ENCODE results near the gene DRC1. TPM values are rescaled to one million over a fixed set of nuclear protein-coding genes. Genes with fewer than 3 reads are reported as not detected.
A peak's percentile ranks its signal among the peaks of the same experiment; 100 is the strongest.

The DRC1 gene
- total RNA-seq, 6 experiments from 2014 or later: not detected

DNA sequence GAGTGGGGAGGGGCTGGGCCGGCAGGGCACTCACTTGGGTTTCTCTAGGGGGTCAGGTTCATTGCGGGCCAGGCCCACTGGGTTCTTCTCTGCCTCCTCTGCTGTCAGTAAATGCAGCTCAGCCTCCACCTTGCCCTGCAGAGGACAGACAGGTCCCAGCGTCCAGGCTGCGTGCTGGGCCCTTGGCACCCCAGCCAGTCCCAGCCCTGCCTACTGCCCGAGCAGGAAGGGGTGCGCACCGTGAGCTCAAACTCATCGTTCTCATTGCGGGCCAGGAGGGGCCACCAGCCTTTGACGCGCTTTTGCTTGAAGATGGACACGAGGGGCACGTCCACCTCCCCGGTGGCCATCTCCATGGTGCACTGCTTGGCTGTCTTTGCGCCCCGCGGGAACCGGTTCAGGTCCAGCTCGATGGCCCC, 58.9 kb downstream of the DRC1 start:
- H3K27me3 Mint-ChIP-seq (ENCODE audit: insufficient read depth): peaks cover 16% of the 10 kb centered on the region
- no peak for DNase-seq
- peaks cover 7% of the 10 kb centered on the region; the same call in 1 of the 2 replicates for H3K4me1 Mint-ChIP-seq (ENCODE audit: low read depth)
- H3K27ac Mint-ChIP-seq: no peak overlapping the region
- H3K36me3 Mint-ChIP-seq (ENCODE audit: low read depth): no peaks in the 10 kb centered on the region
- H3K4me3 Mint-ChIP-seq: no peak overlapping the region
- TF ChIP-seq, protein P1, sequence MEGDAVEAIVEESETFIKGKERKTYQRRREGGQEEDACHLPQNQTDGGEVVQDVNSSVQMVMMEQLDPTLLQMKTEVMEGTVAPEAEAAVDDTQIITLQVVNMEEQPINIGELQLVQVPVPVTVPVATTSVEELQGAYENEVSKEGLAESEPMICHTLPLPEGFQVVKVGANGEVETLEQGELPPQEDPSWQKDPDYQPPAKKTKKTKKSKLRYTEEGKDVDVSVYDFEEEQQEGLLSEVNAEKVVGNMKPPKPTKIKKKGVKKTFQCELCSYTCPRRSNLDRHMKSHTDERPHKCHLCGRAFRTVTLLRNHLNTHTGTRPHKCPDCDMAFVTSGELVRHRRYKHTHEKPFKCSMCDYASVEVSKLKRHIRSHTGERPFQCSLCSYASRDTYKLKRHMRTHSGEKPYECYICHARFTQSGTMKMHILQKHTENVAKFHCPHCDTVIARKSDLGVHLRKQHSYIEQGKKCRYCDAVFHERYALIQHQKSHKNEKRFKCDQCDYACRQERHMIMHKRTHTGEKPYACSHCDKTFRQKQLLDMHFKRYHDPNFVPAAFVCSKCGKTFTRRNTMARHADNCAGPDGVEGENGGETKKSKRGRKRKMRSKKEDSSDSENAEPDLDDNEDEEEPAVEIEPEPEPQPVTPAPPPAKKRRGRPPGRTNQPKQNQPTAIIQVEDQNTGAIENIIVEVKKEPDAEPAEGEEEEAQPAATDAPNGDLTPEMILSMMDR (IDR thresholded peaks at IDR 0.05): no peak
- H3K9me3 Mint-ChIP-seq: no peaks in the 10 kb centered on the region

DNA sequence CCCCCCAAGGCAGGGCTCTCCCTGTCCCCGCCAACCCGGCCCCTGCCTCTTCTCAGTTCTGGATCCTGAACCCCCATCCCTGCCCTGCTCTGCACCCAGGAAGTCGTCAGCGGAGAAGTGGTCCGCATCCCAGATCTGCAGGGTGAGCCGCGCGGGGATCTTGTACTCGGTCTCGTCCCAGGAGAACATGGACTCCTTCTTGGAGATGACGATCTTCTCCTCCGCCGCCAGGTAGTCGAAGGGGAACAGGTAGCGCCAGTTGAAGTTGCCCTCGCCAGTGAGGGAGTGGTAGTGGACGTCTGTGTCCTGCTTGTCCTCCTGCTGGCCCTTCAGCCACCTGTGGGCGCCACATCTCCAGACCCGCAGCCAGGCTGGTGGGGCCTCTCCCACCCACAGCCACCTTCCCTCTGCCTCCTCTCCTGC, 59.9 kb downstream of the DRC1 start:
- no peaks in the 10 kb centered on the region for H3K9me3 Mint-ChIP-seq
- TF ChIP-seq, protein P1 (IDR thresholded peaks at IDR 0.05): no peak
- peaks cover 7% of the 10 kb centered on the region; the same call in 1 of the 2 replicates for H3K4me1 Mint-ChIP-seq (ENCODE audit: low read depth)
- peaks cover 18% of the 10 kb centered on the region for H3K27me3 Mint-ChIP-seq (ENCODE audit: insufficient read depth)
- no peak for DNase-seq
- H3K27ac Mint-ChIP-seq: no peak overlapping the region
- H3K36me3 Mint-ChIP-seq (ENCODE audit: low read depth): no peaks in the 10 kb centered on the region
- no peak overlapping the region for H3K4me3 Mint-ChIP-seq

DNA sequence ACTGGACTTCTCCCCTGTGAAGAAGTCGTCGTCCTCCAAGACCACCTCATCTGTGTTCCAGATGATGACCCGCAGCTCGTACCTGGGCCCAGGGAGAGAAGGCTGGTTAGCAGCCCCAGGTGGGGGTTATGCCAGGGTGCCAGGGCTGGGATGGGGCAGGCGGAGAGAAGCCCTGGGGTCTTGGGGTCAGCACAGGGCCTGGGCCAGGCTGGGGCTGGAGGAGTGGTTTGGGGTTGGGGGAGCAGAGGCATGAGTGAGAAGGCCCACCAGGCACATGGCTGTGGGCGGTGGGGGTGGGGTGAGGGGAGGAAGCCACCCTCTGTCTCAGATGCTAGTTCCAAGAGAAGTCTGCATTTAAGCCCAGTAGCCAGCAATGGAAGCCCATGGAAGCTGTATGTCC, 60.4 kb downstream of the DRC1 start:
- Mint-ChIP-seq H3K9me3 (no peaks in the 10 kb centered on the region), H3K4me3 (no peak overlapping the region), H3K4me1 (ENCODE audit: low read depth) (peaks cover 7% of the 10 kb centered on the region; the same call in 1 of the 2 replicates), H3K36me3 (ENCODE audit: low read depth) (no peaks in the 10 kb centered on the region), H3K27ac (no peak overlapping the region), H3K27me3 (ENCODE audit: insufficient read depth) (peaks cover 18% of the 10 kb centered on the region)
- DNase-seq: no peak
- TF ChIP-seq, protein P1 (IDR thresholded peaks at IDR 0.05): no peak

DNA sequence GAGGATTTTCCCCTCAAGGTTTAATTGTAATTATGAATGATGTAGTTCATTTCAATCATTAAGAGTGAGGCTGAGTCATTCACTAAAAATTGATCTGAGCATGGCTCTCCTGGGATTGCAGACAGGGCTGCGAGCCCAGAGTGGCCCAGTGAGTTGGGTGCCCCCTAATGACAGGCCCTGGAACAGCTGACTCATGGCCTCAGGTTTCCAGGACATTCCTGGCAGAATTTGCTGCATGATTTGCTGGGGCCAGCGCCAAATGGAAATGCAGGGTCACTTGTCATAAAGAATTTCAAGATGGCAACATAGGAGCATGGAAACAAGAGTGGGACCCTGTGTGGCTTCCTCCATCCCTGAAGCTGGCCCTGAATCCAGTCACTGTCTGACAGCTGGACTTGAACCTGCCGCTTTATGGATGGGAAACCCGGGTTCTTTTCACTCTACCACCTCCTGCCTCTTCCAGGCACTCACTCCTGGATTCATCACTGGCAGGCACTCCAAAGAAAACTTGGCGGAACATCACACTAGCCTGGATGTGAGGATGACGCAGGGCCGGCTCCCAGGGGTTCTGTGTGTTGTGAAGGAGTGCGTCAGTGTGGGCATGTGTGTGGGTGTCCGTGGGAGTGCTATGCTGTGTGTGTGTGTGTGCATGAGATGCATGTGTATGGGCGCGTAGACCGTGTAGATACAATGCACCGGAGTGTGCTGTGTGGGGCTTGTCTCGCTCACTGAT, 61.0 kb downstream of the DRC1 start:
- Mint-ChIP-seq H3K4me3 (no peak overlapping the region), H3K9me3 (no peaks in the 10 kb centered on the region), H3K36me3 (ENCODE audit: low read depth) (no peaks in the 10 kb centered on the region), H3K27me3 (ENCODE audit: insufficient read depth) (peaks cover 16% of the 10 kb centered on the region), H3K27ac (no peak overlapping the region), H3K4me1 (ENCODE audit: low read depth) (peaks cover 7% of the 10 kb centered on the region; the same call in 1 of the 2 replicates)
- DNase-seq: peak; percentile 66
- TF ChIP-seq, protein P1 (IDR thresholded peaks at IDR 0.05): peak; percentile 78

DNA sequence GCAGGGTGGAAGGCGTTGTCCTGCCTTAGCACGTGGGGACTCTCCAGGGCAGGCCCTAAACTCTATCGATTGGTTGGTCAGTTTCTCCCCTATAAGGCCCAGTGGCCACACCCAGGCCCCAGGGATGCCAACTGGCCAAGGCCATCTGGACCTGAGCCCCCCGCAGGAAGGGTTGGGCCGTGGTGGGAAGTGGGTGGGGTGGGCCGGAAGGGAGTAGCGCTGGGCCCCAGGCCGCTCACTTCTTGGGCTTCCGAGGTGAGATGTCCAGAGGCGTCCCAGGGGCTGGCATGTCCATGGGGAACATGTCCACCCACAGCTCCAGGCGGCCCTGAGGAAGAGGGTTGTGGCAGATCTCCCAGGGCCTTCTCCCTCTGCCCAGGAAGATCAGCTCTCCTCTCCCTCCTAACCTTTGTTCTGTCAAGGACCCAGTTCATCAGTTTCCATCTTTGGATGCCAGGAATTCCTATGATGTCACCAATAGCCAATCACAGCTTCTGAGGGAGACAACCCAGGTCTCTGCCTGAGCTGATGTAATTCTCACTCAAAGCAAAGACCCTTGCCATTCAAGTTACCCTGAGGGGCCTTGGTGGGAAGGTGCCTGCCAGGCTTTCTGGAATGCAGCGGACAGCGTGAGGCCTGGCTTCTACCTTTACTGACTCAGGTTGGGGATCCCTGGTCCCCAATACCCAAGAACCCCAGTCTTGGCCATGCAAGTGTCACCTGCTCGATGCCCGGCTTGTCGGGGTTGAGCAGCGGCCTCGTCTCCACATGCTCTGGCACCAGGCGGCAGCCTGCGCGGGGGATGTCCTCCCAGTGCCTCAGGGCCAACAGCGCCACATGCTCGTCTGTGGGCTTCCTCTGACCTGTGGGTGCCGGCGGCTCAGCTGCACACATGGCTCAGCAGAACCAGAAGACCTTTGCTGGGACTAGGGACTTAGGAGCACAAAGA, 61.8 kb downstream of the DRC1 start:
- no peak overlapping the region for H3K4me3 Mint-ChIP-seq
- peaks cover 7% of the 10 kb centered on the region; the same call in 1 of the 2 replicates for H3K4me1 Mint-ChIP-seq (ENCODE audit: low read depth)
- TF ChIP-seq, protein P1 (IDR thresholded peaks at IDR 0.05): no peak
- H3K36me3 Mint-ChIP-seq (ENCODE audit: low read depth): no peaks in the 10 kb centered on the region
- no peaks in the 10 kb centered on the region for H3K9me3 Mint-ChIP-seq
- H3K27me3 Mint-ChIP-seq (ENCODE audit: insufficient read depth): peaks cover 15% of the 10 kb centered on the region
- H3K27ac Mint-ChIP-seq: no peak overlapping the region
- no peak for DNase-seq
